ENCODE data around the gene MORC2.

Gene MORC2

DNA sequence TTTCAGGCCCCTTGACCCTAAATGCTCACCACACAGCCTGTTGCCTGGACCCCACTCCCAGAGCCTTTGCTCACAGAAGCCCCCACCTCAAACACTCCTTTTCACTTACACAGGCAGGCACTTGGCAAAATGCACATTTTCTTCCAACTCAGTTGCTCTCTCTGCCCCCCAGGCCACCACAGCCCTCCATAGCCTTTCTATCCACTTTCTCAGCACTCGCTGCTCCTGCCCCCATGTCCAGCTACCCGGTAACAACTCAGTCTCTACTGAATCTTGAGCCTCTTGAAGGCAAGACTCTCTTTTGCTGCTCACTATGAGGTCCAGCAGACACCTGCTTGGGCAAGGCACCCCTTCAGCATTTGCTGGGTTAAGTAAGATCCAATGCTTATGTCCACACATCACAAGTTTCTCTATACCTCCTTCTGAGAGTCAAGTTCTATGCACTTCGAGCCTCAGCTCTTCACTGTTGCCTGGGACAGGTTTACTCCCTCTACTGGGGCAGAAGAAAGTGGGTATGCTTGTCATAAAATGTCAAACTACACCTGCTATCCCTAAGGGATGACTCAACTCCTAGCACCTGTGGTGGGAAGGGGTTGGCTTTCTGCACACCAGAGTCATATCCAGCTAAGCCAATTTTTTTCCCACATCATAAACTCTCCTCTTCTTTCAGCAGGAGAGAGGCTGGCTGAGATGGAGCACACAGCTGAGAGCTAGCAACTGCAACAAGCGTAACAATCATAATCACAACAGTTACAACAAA, 36.9 kb downstream of the MORC2 start:
- Mint-ChIP-seq H3K27me3 (ENCODE audit: low read depth) (no peaks in the 10 kb centered on the region), H3K9me3 (no peaks in the 10 kb centered on the region), H3K4me3 (no peak overlapping the region), H3K36me3 (ENCODE audit: low read depth) (peaks cover 83% of the 10 kb centered on the region), H3K27ac (no peak overlapping the region), H3K4me1 (peaks cover 7% of the 10 kb centered on the region)
- TF ChIP-seq, protein P1, sequence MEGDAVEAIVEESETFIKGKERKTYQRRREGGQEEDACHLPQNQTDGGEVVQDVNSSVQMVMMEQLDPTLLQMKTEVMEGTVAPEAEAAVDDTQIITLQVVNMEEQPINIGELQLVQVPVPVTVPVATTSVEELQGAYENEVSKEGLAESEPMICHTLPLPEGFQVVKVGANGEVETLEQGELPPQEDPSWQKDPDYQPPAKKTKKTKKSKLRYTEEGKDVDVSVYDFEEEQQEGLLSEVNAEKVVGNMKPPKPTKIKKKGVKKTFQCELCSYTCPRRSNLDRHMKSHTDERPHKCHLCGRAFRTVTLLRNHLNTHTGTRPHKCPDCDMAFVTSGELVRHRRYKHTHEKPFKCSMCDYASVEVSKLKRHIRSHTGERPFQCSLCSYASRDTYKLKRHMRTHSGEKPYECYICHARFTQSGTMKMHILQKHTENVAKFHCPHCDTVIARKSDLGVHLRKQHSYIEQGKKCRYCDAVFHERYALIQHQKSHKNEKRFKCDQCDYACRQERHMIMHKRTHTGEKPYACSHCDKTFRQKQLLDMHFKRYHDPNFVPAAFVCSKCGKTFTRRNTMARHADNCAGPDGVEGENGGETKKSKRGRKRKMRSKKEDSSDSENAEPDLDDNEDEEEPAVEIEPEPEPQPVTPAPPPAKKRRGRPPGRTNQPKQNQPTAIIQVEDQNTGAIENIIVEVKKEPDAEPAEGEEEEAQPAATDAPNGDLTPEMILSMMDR (IDR thresholded peaks at IDR 0.05; ENCODE audit: unreplicated experiment in 3 of 3), result no peak

DNA sequence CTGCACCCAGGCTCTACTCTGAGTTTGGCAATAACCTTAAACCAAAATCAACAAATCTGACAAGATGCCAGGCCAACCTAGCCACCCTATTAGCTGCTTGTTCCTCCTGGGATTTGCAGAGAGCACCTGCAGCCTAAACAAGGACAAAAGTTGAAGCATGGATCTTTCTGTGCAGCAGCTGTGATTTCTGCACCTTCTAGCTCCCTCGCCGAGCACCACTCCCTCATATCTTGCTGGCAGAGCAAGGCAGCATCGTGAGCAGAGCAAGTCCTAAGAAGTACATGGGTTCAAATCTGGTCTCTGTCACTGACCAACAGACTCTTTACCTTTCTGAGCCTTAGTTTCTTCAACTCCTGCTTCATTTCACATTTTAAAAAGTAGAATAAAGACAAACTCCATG, 38.3 kb downstream of the MORC2 start:
- H3K36me3 Mint-ChIP-seq (ENCODE audit: low read depth), result peaks cover 75% of the 10 kb centered on the region
- H3K27ac Mint-ChIP-seq, result no peak overlapping the region
- no peaks in the 10 kb centered on the region for H3K9me3 Mint-ChIP-seq

DNA sequence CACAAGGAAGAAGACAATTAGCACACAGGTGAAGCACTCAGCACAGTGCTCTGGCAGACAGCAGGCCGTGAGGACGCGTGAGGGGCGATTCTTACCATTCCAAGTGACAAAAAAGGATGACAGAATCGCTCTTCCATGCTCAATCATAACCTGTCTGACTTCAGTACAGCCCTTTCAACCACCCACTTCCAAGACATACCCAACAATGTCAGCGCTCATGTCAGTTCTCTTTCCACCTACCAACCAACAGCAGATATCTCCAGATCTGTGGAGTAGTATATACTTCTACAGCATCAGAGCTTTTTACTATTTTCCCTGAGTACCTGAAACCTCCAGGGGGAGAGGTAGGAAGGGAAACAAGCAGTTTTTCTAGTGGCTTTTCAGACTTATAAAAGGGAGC, 40.2 kb downstream of the MORC2 start:
- Mint-ChIP-seq H3K4me1 (peaks cover 7% of the 10 kb centered on the region), H3K9me3 (no peaks in the 10 kb centered on the region), H3K4me3 (no peak overlapping the region), H3K36me3 (ENCODE audit: low read depth) (peaks cover 72% of the 10 kb centered on the region), H3K27me3 (ENCODE audit: low read depth) (no peaks in the 10 kb centered on the region), H3K27ac (no peak overlapping the region)
- TF ChIP-seq, protein P1 (IDR thresholded peaks at IDR 0.05; ENCODE audit: unreplicated experiment in 3 of 3), result no peak

More for the DNA sequence above, 38.3 kb downstream of the MORC2 start:
- H3K27me3 Mint-ChIP-seq (ENCODE audit: low read depth), result no peaks in the 10 kb centered on the region
- peaks cover 7% of the 10 kb centered on the region for H3K4me1 Mint-ChIP-seq
- no peak overlapping the region for H3K4me3 Mint-ChIP-seq
- TF ChIP-seq, protein P1 (IDR thresholded peaks at IDR 0.05; ENCODE audit: unreplicated experiment in 3 of 3), result no peak

DNA sequence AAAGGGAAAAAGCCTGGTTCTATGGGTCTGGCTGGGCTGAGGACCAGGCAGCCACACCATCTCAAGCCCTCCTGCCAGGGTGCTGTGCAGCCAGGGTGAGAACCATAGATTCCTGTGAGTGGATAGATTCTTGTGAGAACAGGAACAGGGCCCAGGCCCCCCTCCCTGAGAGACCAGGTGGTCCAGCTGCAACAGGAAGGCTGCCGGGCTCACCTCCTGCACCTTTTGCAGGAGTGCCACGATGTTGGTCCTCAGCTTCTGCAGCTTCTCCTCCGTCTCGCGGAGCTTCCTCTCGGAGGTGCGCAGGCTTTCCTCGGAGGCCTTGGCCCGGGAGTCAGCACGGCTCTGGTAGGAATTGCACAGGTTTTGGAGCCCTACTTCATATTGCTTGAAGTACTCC, 40.8 kb downstream of the MORC2 start:
- H3K9me3 Mint-ChIP-seq, result no peaks in the 10 kb centered on the region
- no peaks in the 10 kb centered on the region for H3K27me3 Mint-ChIP-seq (ENCODE audit: low read depth)
- peaks cover 68% of the 10 kb centered on the region for H3K36me3 Mint-ChIP-seq (ENCODE audit: low read depth)
- TF ChIP-seq, protein P1 (IDR thresholded peaks at IDR 0.05; ENCODE audit: unreplicated experiment in 3 of 3), result no peak
- H3K4me1 Mint-ChIP-seq, result peaks cover 7% of the 10 kb centered on the region
- H3K27ac Mint-ChIP-seq, result no peak overlapping the region
- no peak overlapping the region for H3K4me3 Mint-ChIP-seq

DNA sequence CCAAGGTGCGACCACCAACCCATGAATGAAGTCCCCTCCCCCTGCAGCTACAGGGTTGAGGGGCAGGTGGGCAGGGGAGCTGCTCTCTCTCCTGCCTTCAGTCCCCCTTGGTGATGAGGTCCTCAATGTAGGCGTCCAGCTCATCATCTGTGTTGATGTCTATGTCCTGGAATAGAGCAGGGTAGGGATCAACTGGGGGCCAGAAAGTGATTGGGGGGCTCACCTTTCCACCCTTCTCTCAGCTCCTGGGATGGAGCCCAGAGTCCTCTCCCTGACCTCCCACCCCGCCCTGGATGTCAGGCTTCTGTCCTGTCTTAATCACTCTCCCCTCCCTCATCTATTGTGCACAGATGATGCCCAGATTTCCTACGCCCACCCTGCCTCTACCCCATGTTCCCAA, 41.9 kb downstream of the MORC2 start:
- Mint-ChIP-seq H3K4me3 (no peak overlapping the region), H3K36me3 (ENCODE audit: low read depth) (peaks cover 59% of the 10 kb centered on the region), H3K4me1 (no peaks in the 10 kb centered on the region), H3K27ac (no peak overlapping the region), H3K27me3 (ENCODE audit: low read depth) (no peaks in the 10 kb centered on the region), H3K9me3 (no peaks in the 10 kb centered on the region)
- TF ChIP-seq, protein P1 (IDR thresholded peaks at IDR 0.05; ENCODE audit: unreplicated experiment in 3 of 3), result no peak

DNA sequence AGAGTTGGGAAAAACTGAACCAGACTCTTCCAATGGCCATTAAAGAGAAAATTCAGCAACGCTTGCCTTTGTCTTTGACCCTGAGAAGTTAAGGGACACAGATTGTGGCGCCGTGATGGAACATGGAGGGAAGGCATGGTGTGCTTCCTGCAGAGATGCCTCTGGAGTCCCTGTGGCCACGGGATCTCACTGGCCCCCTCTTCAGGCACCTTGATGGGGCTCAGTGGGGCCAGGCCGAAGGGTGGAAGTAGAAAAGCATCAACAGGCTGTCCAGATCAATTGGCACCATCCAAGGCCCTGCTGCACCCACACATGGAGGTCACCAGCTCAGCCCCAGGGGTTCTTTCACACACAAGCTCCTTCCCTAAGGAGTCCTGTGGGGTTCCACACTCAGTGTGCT, 42.9 kb downstream of the MORC2 start:
- Mint-ChIP-seq H3K4me3 (no peak overlapping the region), H3K36me3 (ENCODE audit: low read depth) (peaks cover 50% of the 10 kb centered on the region), H3K4me1 (no peaks in the 10 kb centered on the region), H3K9me3 (no peaks in the 10 kb centered on the region), H3K27me3 (ENCODE audit: low read depth) (no peaks in the 10 kb centered on the region), H3K27ac (no peak overlapping the region)
- TF ChIP-seq, protein P1 (IDR thresholded peaks at IDR 0.05; ENCODE audit: unreplicated experiment in 3 of 3), result no peak

All from nephron (organoid).